GM21723 (cell line): ENCODE results near the gene ZSCAN5A.
"Not testable (repeated sequence)": the region's sequence is repeated elsewhere in the genome, so short reads cannot be mapped to it uniquely, and the experiment has no call there.

Source experiments
- ATAC-seq: cut with Tn5 transposase; IDR thresholded peaks from one replicate; pipeline ENCODE4 v1.9.1; 2021; ENCODE audit warnings: mild to moderate bottlenecking, moderate library complexity; ENCODE audit not compliant: unreplicated experiment

The ZSCAN5A gene

DNA sequence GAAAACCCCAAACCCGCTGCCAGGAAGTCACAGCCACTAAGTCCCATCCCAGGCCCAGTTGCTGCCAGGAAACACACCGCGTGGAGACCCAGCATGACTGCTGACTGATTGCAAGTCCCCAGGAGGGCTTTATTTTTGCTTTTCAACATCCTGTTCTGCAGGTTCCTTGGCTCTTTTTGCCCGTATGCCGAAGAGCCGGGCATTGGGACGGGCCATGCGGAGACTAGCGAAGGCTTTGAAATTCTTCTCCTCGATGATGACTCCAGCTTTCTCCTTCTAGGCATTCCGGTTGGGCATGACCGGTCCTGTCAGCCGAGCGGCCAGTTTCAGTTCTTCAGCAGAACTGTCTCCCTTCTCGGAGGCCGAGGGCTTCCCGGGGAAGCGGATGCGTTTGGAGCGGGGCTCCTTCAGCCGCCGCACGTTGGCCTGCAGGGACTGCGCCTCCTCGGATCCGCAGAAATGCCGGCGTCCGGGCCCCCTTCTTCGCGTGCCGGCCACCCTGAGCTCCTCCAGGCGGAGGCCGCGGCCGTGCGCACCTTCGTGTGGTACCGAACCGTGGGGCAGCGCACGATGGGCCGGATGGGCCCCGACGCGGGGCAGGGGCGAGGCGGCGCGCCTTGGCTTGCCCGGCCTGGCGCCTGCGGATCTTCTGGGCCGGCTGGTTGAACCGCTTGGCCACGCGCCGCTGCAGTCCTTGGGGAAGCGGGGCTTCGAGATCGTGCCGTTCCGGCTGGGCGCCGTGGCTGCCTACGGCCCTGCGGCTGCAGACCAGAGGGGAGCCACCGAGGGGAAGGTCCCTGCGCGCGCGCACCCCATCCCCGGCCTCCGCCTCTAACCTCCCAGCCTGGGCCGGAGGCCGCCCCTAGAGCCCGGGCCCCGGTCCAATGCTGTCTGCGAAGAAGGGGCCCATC lies 97.3 kb downstream of the ZSCAN5A start:
- no peak for ATAC-seq

GRCh38 chr19:56211718-56212117 lies 102.9 kb downstream of the ZSCAN5A start:
- no peak for ATAC-seq

DNA sequence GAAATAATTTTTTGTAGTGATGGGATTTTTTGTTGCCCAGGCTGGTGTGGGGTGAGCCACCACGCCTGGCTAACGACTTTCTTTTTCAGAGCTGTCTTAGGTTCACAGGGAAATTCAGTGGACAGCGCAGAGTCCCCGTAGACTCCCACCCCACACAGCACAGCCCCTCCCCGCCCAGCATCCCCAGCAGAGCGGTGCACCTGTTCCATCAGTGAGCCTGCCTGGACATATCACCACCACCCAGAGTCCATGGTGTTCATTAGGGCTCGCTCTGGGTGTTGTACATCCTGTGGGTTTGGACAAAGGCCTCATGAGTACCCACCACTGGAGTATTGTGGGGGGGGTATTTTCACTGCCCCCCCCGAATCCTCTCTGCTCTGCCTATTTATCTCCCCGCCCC lies 104.6 kb downstream of the ZSCAN5A start:
- ATAC-seq, result not testable (repeated sequence)

DNA sequence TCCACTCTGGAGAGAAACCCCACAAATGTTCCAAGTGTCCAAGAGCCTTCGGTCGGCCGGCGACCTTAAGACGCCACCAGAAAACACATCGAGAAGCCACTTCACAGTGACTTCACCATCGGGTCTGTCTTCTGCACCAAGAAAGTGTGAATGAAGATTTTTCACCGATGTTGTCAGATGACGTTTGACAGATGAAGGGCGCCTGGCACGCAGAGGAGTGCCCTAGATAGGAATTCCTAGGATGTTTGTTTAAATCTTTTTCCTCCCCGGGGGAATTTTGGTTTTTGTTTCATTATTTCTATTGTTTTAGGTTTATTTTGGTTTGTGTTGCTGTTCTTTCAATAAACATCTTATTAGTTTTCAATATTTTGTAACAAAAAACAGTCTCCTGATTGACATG lies 105.5 kb downstream of the ZSCAN5A start:
- ATAC-seq, result no peak

GRCh38 chr19:56207581-56207980 lies 107.1 kb downstream of the ZSCAN5A start:
- not testable (repeated sequence) for ATAC-seq

DNA sequence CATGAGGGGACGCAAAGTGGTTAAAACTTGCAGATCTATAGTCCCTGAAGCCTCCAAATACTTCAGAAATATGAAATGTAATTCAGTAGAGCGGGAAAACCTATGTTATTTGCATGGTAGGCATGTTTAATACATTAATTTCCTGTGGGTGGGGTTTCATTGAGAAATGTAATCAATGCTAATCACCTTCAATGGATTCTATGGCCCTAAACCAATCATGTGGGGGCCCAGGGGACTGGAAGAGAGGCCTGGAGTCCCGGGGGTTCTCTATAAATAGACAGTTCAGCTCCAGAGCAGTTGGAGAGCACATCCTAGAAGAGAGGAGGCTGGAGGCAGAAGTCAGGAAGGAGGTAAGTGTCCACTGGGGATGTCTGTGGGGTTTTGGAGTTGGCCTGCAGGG lies 112.7 kb downstream of the ZSCAN5A start, which contains the start of gene ZSCAN5C:
Gene ZSCAN5C (plus strand): TSS at position 301 of the 400 bp plus-strand sequence. CDS start 3,641 bp downstream, outside the sequence.
- no peak for ATAC-seq

GRCh38 chr19:56199687-56200086 lies 115.0 kb downstream of the ZSCAN5A start:
- ATAC-seq, result no peak

- not testable (repeated sequence) for ATAC-seq
Measured at GRCh38 chr19:56197646-56198045, 117.0 kb downstream of the ZSCAN5A start, which contains the start of gene ZSCAN5B. Gene ZSCAN5B, minus strand, starts transcription at chr19:56197783. Its CDS starts 4,731 bp downstream, at chr19:56193052.

GRCh38 chr19:56193981-56194640 lies 120.5 kb downstream of the ZSCAN5A start:
- ATAC-seq, result no peak

- no peak for ATAC-seq
Measured at GRCh38 chr19:56191711-56192110, 122.9 kb downstream of the ZSCAN5A start.

- ATAC-seq, result no peak
Measured at GRCh38 chr19:56191115-56191514, 123.5 kb downstream of the ZSCAN5A start.

DNA sequence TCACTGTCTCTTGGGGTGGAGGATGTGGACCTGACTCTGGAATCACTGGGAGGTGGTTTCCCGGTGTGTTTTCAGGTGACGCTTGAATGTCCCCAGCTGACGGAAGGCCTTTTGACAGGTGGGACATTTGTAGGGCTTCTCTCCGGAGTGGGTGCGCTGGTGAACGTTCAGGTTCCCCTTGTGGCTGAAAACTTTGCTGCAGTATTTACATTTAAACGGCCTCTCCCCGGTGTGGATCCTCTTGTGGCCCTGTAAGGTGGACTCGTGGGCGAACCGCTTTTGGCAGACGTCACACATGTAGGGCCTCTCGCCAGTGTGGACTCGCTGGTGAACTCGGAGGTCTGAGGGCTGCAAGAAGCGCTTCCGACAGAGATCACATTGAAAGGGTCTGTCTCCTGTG lies 124.9 kb downstream of the ZSCAN5A start:
- ATAC-seq, result no peak

DNA sequence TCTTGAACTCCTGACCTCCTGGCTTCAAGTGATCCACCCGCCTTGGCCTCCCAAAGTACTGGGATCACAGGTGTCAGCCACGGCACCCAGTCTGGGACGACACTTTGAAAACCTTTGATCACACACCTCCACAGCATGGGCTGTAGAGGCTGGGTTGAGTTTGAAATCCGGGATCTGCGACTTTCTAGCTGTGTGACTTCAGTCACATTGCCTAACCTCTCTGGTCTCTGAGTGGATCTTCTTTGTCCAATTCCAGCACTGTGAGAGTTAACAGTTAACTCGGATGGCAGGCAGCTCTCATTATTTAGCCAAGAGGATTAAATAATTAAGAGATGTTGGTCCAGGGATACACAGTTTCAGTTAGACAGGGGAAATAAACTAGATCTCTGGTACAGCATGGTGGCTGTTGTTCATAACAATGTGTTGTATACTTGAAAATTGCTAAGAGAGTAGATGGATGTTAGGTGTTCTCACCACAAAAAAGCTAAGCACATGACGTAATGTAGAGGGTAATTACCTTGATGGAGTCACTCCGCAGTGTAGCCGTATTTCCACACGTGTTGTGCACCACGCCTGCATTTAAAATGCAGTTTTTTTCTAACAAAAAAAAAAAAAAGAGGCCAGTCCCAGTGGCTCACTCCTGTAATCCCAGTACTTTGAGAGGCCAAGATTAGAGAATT lies 136.9 kb downstream of the ZSCAN5A start:
- ATAC-seq, result no peak

DNA sequence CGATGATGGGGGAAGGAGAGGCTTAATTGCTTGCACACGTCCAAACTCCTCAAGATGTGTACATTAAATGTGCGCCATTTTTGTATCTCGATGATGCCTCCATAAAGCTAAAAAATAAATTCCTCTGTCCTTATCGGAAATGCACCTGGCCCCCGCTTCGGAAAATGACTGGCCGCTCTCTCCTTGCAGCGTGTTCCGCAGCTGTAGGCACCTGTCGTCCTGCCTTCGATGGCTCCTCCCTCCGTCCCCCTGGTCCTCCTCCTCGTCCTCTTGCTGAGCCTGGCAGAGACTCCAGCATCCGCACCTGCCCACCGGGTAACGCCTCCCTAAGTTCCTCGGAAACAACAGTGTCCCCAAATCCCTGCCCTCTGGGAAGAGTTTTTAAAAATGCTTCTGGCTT lies 137.8 kb downstream of the ZSCAN5A start:
- ATAC-seq, result no peak

DNA sequence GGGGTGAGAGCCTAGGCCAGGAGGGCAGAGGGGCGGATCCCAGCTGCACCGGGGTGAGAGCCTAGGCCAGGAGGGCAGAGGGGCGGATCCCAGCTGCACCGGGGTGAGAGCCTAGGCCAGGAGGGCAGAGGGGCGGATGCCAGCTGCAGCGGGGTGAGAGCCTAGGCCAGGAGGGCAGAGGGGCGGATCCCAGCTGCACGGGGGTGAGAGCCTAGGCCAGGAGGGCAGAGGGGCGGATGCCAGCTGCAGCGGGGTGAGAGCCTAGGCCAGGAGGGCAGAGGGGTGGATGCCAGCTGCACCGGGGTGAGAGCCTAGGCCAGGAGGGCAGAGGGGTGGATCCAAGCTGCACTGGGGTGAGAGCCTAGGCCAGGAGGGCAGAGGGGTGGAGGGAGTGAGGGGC lies 138.3 kb downstream of the ZSCAN5A start:
- not testable (repeated sequence) for ATAC-seq

- ATAC-seq, result not testable (repeated sequence)
Measured at GRCh38 chr19:56175861-56176307, 138.8 kb downstream of the ZSCAN5A start, which contains the start of gene GALP. Gene GALP, plus strand, starts transcription at chr19:56176008. Its CDS starts 1,101 bp downstream, at chr19:56177109.

DNA sequence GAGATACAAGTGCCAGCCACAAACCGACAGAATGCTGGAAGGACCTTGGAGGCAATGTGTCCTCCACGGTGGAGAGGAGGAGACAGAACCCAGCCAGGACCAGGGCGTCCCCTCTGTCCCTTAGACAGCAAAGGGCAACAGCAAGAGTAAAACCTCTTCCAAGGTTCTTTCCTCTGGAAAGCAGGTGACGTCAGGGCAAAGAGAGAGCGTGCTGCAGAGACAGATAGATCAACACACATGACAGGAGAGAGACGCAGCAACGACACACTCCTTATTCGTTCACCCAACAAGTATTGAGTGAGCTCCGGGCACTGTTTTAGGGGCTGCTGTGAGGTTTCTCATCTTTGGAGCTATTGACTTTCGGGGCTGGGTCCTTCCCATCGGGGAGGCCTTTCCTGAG lies 140.1 kb downstream of the ZSCAN5A start:
- ATAC-seq, result no peak

- no peak for ATAC-seq
Measured at GRCh38 chr19:56174086-56174485, 140.6 kb downstream of the ZSCAN5A start.
